ENCODE measurements around the gene RAB9B.

GRCh38 chrX:103791826-103792485 is 40.1 kb downstream of the RAB9B start:
- no peak for TF ChIP-seq CTCF (IDR thresholded peaks at IDR 0.05)
- no peak for TF ChIP-seq POLR2A (IDR thresholded peaks at IDR 0.05)

Data from Peyer's patch (tissue), 4 donors.